Neural cell (in vitro differentiated cells): ENCODE results near the gene SUSD6. TPM values are rescaled to one million over a fixed set of nuclear protein-coding genes. Genes with fewer than 3 reads are reported as not detected.

ENCODE experiments used
- H2AFZ ChIP-seq: fragments of 200-600, 300-800 bp; sonication (generic), shearing (Covaris generic); 2 replicates; pipeline ENCODE4 v1.6.0; 2014; ENCODE audit warnings: low read depth, mild to moderate bottlenecking, antibody characterized with exemption, low read length, moderate library complexity
- H3F3A ChIP-seq: fragments of 200-600 bp; shearing (Covaris generic); 2 replicates; pipeline ENCODE4 v1.6.1; 2016; ENCODE audit warnings: mild to moderate bottlenecking, moderate library complexity, mixed read lengths, antibody characterized with exemption, low read length; ENCODE audit not compliant: insufficient read depth, poor library complexity, severe bottlenecking
- H3K27ac ChIP-seq: fragments of 200-600, 300-800 bp; sonication (generic), shearing (Covaris generic); 2 replicates; pipeline ENCODE4 v1.5.1; 2014; ENCODE audit warnings: mild to moderate bottlenecking, low read length, moderate library complexity
- H3K27me3 ChIP-seq: fragments of 300-800, 200-600 bp; sonication (generic), shearing (Covaris generic); 2 replicates; pipeline ENCODE4 v1.6.0; 2014; ENCODE audit warnings: mild to moderate bottlenecking, low read depth, low read length, moderate library complexity; ENCODE audit not compliant: insufficient read depth
- H3K36me3 ChIP-seq: fragments of 300-800, 200-600 bp; sonication (generic), shearing (Covaris generic); 2 replicates; pipeline ENCODE4 v1.5.1; 2014; ENCODE audit warnings: mild to moderate bottlenecking, antibody characterized with exemption, low read length, moderate library complexity; ENCODE audit not compliant: insufficient read depth
- H3K4me2 ChIP-seq: fragments of 300-800, 200-600 bp; sonication (generic), shearing (Covaris generic); 2 replicates; pipeline ENCODE4 v1.6.0; 2014; ENCODE audit warnings: mild to moderate bottlenecking, low read length
- H3K4me3 ChIP-seq: fragments of 300-800, 200-600 bp; sonication (generic), shearing (Covaris generic); 2 replicates; pipeline ENCODE4 v1.5.1; 2014; ENCODE audit warnings: mild to moderate bottlenecking, low read length, moderate library complexity
- H3K79me2 ChIP-seq: fragments of 200-600 bp; shearing (Covaris generic); replicated peaks from 2 replicates; pipeline ENCODE4 v1.6.0; 2014; ENCODE audit warnings: mild to moderate bottlenecking, low read length, moderate library complexity; ENCODE audit not compliant: insufficient read depth
- H3K9ac ChIP-seq: fragments of 300-800, 200-600 bp; sonication (generic), shearing (Covaris generic); 2 replicates; pipeline ENCODE4 v1.6.1; 2016; ENCODE audit warnings: mild to moderate bottlenecking, low read length, mixed read lengths
- H3K9me2 ChIP-seq: fragments of 200-600 bp; shearing (Covaris generic); 2 replicates; pipeline ENCODE4 v1.6.1; 2016; ENCODE audit warnings: mild to moderate bottlenecking, low read length, mixed read lengths; ENCODE audit not compliant: insufficient read depth
- H3K9me3 ChIP-seq: fragments of 200-600, 300-800 bp; sonication (generic), shearing (Covaris generic); 2 replicates; pipeline ENCODE4 v1.6.1; 2016; ENCODE audit warnings: mild to moderate bottlenecking, mixed run types, low read length, moderate library complexity, mixed read lengths
- H4K20me1 ChIP-seq: fragments of 200-600 bp; shearing (Covaris generic); 2 replicates; pipeline ENCODE4 v1.6.1; 2016; ENCODE audit warnings: mild to moderate bottlenecking, mixed run types; ENCODE audit not compliant: insufficient read depth
- EP300 ChIP-seq: fragments of 450-650 bp; conservative IDR thresholded peaks from 2 replicates; pipeline ENCODE4 v1.6.1; 2014; ENCODE audit warnings: antibody characterized with exemption, mild to moderate bottlenecking, moderate library complexity; ENCODE audit not compliant: poor library complexity, severe bottlenecking
- EZH2 ChIP-seq: fragments of 200-600, 300-800 bp; shearing (Covaris generic), sonication (generic); IDR thresholded peaks from 2 replicates; pipeline ENCODE4 v1.6.1; 2014; ENCODE audit warnings: antibody characterized with exemption, low read length, borderline replicate concordance, mild to moderate bottlenecking; ENCODE audit not compliant: insufficient read depth, poor library complexity, severe bottlenecking
- MXI1 ChIP-seq: fragments of 450-650 bp; conservative IDR thresholded peaks from 2 replicates; pipeline ENCODE4 v1.6.1; 2014; ENCODE audit warnings: antibody characterized with exemption, mild to moderate bottlenecking; ENCODE audit not compliant: poor library complexity, severe bottlenecking
- POLR2AphosphoS5 ChIP-seq: IDR thresholded peaks from 2 replicates; pipeline ENCODE4 v1.6.1; 2012
- RAD21 ChIP-seq: fragments of 450-650 bp; conservative IDR thresholded peaks from 2 replicates; pipeline ENCODE4 v1.6.1; 2014; ENCODE audit warnings: antibody characterized with exemption, mild to moderate bottlenecking, moderate library complexity
- REST ChIP-seq: IDR thresholded peaks from 2 replicates; pipeline ENCODE4 v1.6.1; 2012; ENCODE audit warnings: borderline replicate concordance
- SMC3 ChIP-seq: fragments of 450-650 bp; conservative IDR thresholded peaks from 2 replicates; pipeline ENCODE4 v1.6.1; 2014; ENCODE audit warnings: antibody characterized with exemption, mild to moderate bottlenecking, moderate library complexity; ENCODE audit not compliant: poor library complexity
- TAF1 ChIP-seq: IDR thresholded peaks from 2 replicates; pipeline ENCODE4 v1.6.1; 2012; ENCODE audit warnings: low read depth
- polyA plus RNA-seq: library from polyadenylated mRNA; depleted of rRNA; stranded (reverse); fragments of >200 nt; gene quantifications from 2 replicates; pipeline ENCODE4 v1.2.3, GENCODE V29; 2014
- TF ChIP-seq, protein P1 (sequence below): fragments of 450-650 bp; IDR thresholded peaks from 2 replicates; pipeline ENCODE4 v1.5.1; 2014; ENCODE audit warnings: antibody characterized with exemption, mild to moderate bottlenecking, moderate library complexity; ENCODE audit not compliant: poor library complexity, severe bottlenecking

Gene SUSD6
- polyA plus RNA-seq, 1 donor from 2014 or later = 5.1 TPM

GRCh38 chr14:69629225-69630127 lies 18.1 kb downstream of the SUSD6 start:
- no peaks in the 10 kb centered on the region for H3K9me2 ChIP-seq
- no peak overlapping the region for H3K4me3 ChIP-seq
- H3K79me2 ChIP-seq = peaks cover 16% of the 10 kb centered on the region
- H3K27me3 ChIP-seq = no peaks in the 10 kb centered on the region
- H3K9me3 ChIP-seq = no peaks in the 10 kb centered on the region
- TF ChIP-seq EZH2 (no peak), TAF1 (no peak), RAD21 (no peak), POLR2AphosphoS5 (no peak), REST (no peak), SMC3 (no peak), MXI1 (no peak)
- TF ChIP-seq, protein P1, sequence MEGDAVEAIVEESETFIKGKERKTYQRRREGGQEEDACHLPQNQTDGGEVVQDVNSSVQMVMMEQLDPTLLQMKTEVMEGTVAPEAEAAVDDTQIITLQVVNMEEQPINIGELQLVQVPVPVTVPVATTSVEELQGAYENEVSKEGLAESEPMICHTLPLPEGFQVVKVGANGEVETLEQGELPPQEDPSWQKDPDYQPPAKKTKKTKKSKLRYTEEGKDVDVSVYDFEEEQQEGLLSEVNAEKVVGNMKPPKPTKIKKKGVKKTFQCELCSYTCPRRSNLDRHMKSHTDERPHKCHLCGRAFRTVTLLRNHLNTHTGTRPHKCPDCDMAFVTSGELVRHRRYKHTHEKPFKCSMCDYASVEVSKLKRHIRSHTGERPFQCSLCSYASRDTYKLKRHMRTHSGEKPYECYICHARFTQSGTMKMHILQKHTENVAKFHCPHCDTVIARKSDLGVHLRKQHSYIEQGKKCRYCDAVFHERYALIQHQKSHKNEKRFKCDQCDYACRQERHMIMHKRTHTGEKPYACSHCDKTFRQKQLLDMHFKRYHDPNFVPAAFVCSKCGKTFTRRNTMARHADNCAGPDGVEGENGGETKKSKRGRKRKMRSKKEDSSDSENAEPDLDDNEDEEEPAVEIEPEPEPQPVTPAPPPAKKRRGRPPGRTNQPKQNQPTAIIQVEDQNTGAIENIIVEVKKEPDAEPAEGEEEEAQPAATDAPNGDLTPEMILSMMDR = no peak
- H3F3A ChIP-seq = no peaks in the 10 kb centered on the region
- H3K4me2 ChIP-seq = no peak overlapping the region
- H3K27ac ChIP-seq = no peak overlapping the region
- H3K9ac ChIP-seq = no peak overlapping the region
- peaks cover 10% of the 10 kb centered on the region for H4K20me1 ChIP-seq
- H2AFZ ChIP-seq = no peak overlapping the region
- no peaks in the 10 kb centered on the region for H3K36me3 ChIP-seq

DNA sequence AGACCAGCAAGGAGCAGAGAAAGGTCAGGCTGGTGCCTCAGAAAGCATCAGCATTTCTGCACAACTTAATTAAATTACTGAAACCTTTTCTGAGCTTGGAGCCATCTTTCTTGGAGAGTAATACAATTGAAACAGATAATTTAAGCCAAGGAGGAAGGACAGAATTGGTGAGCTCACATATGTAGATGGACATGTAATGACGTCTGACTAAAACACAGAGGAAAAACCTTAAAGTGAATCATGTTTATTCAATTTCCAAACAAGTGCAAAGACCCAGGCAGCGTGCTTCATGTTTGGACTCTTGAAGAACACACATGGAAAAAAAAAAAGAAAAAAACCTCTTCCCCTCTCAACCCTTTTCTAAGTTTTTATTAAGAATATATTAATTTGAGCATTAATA lies 19.0 kb downstream of the SUSD6 start:
- H3K36me3 ChIP-seq = no peaks in the 10 kb centered on the region
- no peak overlapping the region for H2AFZ ChIP-seq
- no peak overlapping the region for H3K4me2 ChIP-seq
- H3K9me3 ChIP-seq = no peaks in the 10 kb centered on the region
- H3K9me2 ChIP-seq = no peaks in the 10 kb centered on the region
- no peaks in the 10 kb centered on the region for H3K27me3 ChIP-seq
- TF ChIP-seq REST (no peak), EP300 (no peak), TAF1 (no peak), SMC3 (no peak), RAD21 (no peak), EZH2 (no peak), POLR2AphosphoS5 (no peak), MXI1 (no peak)
- TF ChIP-seq, protein P1 = no peak
- no peak overlapping the region for H3K9ac ChIP-seq
- no peaks in the 10 kb centered on the region for H3F3A ChIP-seq
- peaks cover 10% of the 10 kb centered on the region for H4K20me1 ChIP-seq
- peaks cover 16% of the 10 kb centered on the region for H3K79me2 ChIP-seq
- no peak overlapping the region for H3K27ac ChIP-seq
- H3K4me3 ChIP-seq = no peak overlapping the region
